Colon (tissue), 2 donors: ENCODE data around the gene ZFP36.
"Not testable (repeated sequence)": the region's sequence is repeated elsewhere in the genome, so short reads cannot be mapped to it uniquely, and the experiment has no call there.

Experiments
- FAIRE-seq: peaks from 2 replicates; lab custom pipeline; 2012; peaks lifted over from hg19 to GRCh38; lab: Jason Lieb, UNC
- donor health status: control.
- donor health status: control.

Gene ZFP36

GRCh38 chr19:39446365-39447084, 39.9 kb downstream of the ZFP36 start:
- FAIRE-seq = no peak

- no peak for FAIRE-seq
Measured at GRCh38 chr19:39448271-39448670, 41.6 kb downstream of the ZFP36 start.

- FAIRE-seq = no peak
Measured at GRCh38 chr19:39449116-39449797, 42.6 kb downstream of the ZFP36 start.

- not testable (repeated sequence) for FAIRE-seq
Measured at GRCh38 chr19:39451257-39451656, 44.6 kb downstream of the ZFP36 start.
